ENCODE results near the gene PHC2.

The PHC2 gene

DNA sequence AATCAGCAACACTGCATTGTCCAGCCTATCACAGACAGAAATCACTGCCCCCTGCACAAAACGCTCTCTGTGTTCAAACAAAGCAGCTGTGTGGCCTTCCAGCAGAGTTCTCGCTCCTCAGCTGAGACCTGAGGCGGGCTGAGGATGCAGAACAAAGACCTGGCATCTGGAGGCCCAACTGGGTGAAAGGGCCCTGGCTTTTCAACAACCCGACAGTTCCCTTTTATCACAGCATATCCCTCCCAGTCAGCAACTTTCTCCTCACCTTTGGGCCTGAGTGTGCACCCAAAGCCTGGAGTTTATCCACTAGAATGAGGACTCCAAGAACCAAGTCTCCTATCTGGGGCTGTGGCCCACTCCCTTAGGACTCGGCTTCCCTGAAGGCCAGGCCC, 67.4 kb downstream of the PHC2 start:
- DNase-seq (ENCODE audit: low read depth), result no peak
- TF ChIP-seq MYC (IDR thresholded peaks at IDR 0.05; ENCODE audit: low read depth, low read length) (no peak), POLR2A (IDR thresholded peaks at IDR 0.05; ENCODE audit: extremely low read depth, insufficient read length) (no peak)
- TF ChIP-seq, protein P1, sequence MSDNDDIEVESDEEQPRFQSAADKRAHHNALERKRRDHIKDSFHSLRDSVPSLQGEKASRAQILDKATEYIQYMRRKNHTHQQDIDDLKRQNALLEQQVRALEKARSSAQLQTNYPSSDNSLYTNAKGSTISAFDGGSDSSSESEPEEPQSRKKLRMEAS (IDR thresholded peaks at IDR 0.05; ENCODE audit: low read depth, low read length), result no peak
- TF ChIP-seq, protein P2, sequence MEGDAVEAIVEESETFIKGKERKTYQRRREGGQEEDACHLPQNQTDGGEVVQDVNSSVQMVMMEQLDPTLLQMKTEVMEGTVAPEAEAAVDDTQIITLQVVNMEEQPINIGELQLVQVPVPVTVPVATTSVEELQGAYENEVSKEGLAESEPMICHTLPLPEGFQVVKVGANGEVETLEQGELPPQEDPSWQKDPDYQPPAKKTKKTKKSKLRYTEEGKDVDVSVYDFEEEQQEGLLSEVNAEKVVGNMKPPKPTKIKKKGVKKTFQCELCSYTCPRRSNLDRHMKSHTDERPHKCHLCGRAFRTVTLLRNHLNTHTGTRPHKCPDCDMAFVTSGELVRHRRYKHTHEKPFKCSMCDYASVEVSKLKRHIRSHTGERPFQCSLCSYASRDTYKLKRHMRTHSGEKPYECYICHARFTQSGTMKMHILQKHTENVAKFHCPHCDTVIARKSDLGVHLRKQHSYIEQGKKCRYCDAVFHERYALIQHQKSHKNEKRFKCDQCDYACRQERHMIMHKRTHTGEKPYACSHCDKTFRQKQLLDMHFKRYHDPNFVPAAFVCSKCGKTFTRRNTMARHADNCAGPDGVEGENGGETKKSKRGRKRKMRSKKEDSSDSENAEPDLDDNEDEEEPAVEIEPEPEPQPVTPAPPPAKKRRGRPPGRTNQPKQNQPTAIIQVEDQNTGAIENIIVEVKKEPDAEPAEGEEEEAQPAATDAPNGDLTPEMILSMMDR (IDR thresholded peaks at IDR 0.05; ENCODE audit: low read depth, low read length), result no peak
- H3K4me3 ChIP-seq (ENCODE audit: low read depth, low read length), result no peak overlapping the region

DNA sequence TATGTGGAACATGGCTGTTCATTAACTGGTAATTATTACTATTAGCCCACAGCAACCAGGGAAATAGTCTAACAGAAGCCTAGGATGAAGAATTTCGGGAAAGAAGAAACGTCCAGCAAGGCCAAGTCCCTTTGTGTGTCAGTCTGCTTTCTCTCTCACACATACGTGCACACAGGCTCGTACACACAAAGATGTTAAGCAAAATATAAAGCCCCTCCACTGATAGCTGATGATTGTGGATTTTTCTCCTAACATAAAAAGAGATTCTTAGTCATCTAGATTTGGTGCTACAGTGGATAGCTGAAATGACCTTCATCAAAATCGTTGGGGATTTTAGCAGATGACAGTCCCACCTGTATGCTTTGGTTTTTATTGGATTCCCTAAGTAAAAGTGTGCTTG, 67.9 kb downstream of the PHC2 start:
- no peak for DNase-seq (ENCODE audit: low read depth)
- H3K4me3 ChIP-seq (ENCODE audit: low read depth, low read length), result no peak overlapping the region
- TF ChIP-seq MYC (IDR thresholded peaks at IDR 0.05; ENCODE audit: low read depth, low read length), result no peak
- TF ChIP-seq, protein P2 (IDR thresholded peaks at IDR 0.05; ENCODE audit: low read depth, low read length), result no peak
- TF ChIP-seq, protein P1 (IDR thresholded peaks at IDR 0.05; ENCODE audit: low read depth, low read length), result no peak
- TF ChIP-seq POLR2A (IDR thresholded peaks at IDR 0.05; ENCODE audit: extremely low read depth, insufficient read length), result no peak

DNA sequence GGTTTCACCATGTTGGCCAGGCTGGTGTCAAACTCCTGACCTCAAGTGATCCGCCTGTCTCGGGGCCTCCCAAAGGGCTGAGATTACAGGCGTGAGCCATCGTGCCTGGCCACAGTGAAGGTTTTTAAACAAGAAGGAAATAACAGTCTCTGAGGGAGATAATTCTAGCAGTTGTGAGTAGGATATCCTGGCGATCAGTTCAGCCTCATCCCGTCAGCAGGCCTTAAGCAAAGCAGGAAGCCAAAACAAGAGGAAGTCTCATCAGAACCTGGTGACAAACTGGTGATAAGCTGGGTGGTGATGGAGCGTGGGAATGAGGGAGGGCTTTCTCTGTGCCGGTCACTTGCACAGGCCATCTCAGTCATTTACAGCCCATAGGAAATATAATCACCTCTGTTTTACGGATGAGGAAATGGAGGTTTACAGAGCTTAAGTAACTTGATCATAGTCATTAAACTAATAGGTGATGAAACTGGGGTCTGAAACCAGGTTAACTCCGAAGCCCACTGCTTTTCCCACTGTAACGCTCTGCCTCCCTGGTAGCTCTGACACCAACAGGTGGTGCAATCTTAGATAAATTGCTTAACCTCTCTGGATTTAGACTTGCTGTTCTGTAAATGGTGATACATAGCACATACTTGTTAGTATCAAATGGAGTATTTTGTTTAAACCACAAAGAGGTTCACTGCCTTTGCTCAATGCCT, 69.2 kb downstream of the PHC2 start:
- no peak overlapping the region for H3K4me3 ChIP-seq (ENCODE audit: low read depth, low read length)
- TF ChIP-seq, protein P1 (IDR thresholded peaks at IDR 0.05; ENCODE audit: low read depth, low read length), result no peak
- no peak for TF ChIP-seq POLR2A (IDR thresholded peaks at IDR 0.05; ENCODE audit: extremely low read depth, insufficient read length)
- TF ChIP-seq MYC (IDR thresholded peaks at IDR 0.05; ENCODE audit: low read depth, low read length), result no peak
- TF ChIP-seq, protein P2 (IDR thresholded peaks at IDR 0.05; ENCODE audit: low read depth, low read length), result no peak
- DNase-seq (ENCODE audit: low read depth), result no peak

DNA sequence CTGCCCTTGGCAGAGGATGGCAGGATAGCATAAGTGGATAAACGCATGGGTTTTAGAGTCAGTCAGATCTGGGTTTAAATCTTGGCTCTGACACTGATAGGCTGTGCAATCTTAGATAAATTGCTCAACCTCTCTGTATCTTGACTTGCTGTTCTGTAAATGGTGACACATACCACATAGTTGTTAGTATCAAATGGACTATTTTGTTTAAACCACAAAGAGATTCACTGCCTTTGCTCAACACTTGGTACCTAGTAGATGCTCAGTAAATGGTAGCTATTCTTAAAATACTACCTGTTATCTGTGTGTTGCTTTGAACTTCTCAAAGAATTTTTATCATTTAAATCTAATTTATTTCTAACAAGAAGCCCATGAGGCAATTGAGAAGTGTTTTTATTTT, 70.5 kb downstream of the PHC2 start:
- DNase-seq (ENCODE audit: low read depth), result no peak

DNA sequence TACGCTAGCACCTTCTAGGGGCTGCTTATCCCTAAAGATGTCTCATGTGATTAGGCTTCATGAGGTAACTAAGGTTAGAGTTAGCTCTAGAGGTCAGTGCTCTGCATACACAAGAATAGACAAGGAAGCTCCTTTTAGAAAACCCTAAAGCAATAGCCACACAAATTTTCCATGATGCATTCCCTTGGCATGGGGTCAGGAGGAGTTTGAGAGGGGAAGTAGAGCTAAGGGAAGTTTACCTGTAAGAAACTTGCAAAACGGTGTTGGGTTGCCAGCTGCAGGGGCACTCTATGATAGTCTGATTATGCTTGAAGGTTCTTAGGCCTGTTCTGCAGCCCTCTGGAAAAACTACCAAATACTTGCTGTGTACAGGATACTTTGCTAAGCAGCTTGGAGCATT, 71.0 kb downstream of the PHC2 start:
- DNase-seq (ENCODE audit: low read depth), result no peak
- H3K4me3 ChIP-seq (ENCODE audit: low read depth, low read length), result no peak overlapping the region
- TF ChIP-seq, protein P2 (IDR thresholded peaks at IDR 0.05; ENCODE audit: low read depth, low read length), result no peak
- TF ChIP-seq MYC (IDR thresholded peaks at IDR 0.05; ENCODE audit: low read depth, low read length), result no peak
- TF ChIP-seq POLR2A (IDR thresholded peaks at IDR 0.05; ENCODE audit: extremely low read depth, insufficient read length), result no peak
- TF ChIP-seq, protein P1 (IDR thresholded peaks at IDR 0.05; ENCODE audit: low read depth, low read length), result no peak

More for the DNA sequence above, 70.5 kb downstream of the PHC2 start:
- TF ChIP-seq, protein P1 (IDR thresholded peaks at IDR 0.05; ENCODE audit: low read depth, low read length), result no peak
- TF ChIP-seq, protein P2 (IDR thresholded peaks at IDR 0.05; ENCODE audit: low read depth, low read length), result no peak
- TF ChIP-seq MYC (IDR thresholded peaks at IDR 0.05; ENCODE audit: low read depth, low read length) (no peak), POLR2A (IDR thresholded peaks at IDR 0.05; ENCODE audit: extremely low read depth, insufficient read length) (no peak)
- H3K4me3 ChIP-seq (ENCODE audit: low read depth, low read length), result no peak overlapping the region

Measured in NB4 (cell line).